Measurements from ENCODE around the gene IL17RA.

DNA sequence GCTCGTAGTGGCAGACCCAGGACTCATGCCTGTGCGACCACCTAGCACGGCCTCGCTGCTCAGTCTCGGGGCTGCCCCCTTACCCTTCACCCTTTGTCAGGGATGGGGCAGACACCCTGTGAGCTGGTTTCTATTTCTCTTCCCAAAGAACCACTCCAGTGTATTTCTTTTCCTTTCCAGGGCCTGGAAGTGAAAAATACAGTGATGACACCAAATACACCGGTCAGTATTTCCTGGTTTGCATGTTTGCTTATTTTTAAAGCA, 22.7 kb downstream of the IL17RA start:
- TF ChIP-seq POLR2AphosphoS5 (IDR thresholded peaks at IDR 0.05) (no peak), POLR2A (IDR thresholded peaks at IDR 0.05) (no peak), EP300 (IDR thresholded peaks at IDR 0.05; ENCODE audit: low read depth) (no peak)
- TF ChIP-seq, protein P1, sequence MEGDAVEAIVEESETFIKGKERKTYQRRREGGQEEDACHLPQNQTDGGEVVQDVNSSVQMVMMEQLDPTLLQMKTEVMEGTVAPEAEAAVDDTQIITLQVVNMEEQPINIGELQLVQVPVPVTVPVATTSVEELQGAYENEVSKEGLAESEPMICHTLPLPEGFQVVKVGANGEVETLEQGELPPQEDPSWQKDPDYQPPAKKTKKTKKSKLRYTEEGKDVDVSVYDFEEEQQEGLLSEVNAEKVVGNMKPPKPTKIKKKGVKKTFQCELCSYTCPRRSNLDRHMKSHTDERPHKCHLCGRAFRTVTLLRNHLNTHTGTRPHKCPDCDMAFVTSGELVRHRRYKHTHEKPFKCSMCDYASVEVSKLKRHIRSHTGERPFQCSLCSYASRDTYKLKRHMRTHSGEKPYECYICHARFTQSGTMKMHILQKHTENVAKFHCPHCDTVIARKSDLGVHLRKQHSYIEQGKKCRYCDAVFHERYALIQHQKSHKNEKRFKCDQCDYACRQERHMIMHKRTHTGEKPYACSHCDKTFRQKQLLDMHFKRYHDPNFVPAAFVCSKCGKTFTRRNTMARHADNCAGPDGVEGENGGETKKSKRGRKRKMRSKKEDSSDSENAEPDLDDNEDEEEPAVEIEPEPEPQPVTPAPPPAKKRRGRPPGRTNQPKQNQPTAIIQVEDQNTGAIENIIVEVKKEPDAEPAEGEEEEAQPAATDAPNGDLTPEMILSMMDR (IDR thresholded peaks at IDR 0.05): no peak
